ENCODE data around the gene AGBL1.

The AGBL1 gene

GRCh38 chr15:86155551-86155950 is 75.9 kb downstream of the AGBL1 start:
- H3K27ac ChIP-seq (replicated peaks) = no peak overlapping the region
- no peak overlapping the region for H3K4me3 ChIP-seq (replicated peaks; ENCODE audit: insufficient read depth, low read length)
- no peaks in the 10 kb centered on the region for H3K27me3 ChIP-seq (ENCODE audit: insufficient read depth, poor library complexity, severe bottlenecking)
- TF ChIP-seq REST (IDR thresholded peaks at IDR 0.05; ENCODE audit: insufficient replicate concordance, low read depth) (no peak), POLR2AphosphoS5 (IDR thresholded peaks at IDR 0.05; ENCODE audit: low read depth) (no peak)
- no peak for DNase-seq (ENCODE audit: low read depth in 1 of 2, low spot score in 1 of 2)

GRCh38 chr15:86157606-86158293 is 78.1 kb downstream of the AGBL1 start:
- Histone ChIP-seq H3K27me3 (ENCODE audit: insufficient read depth, poor library complexity, severe bottlenecking) (no peaks in the 10 kb centered on the region), H3K4me3 (replicated peaks; ENCODE audit: insufficient read depth, low read length) (no peak overlapping the region), H3K27ac (replicated peaks) (no peak overlapping the region)
- DNase-seq (ENCODE audit: low read depth in 1 of 2, low spot score in 1 of 2) = no peak
- TF ChIP-seq CTCF (IDR thresholded peaks at IDR 0.05; ENCODE audit: insufficient read depth, low read length) = no peak
- TF ChIP-seq REST (IDR thresholded peaks at IDR 0.05; ENCODE audit: insufficient replicate concordance, low read depth) = no peak
- TF ChIP-seq GABPA (IDR thresholded peaks at IDR 0.05; ENCODE audit: low read depth) = no peak
- TF ChIP-seq POLR2AphosphoS5 (IDR thresholded peaks at IDR 0.05; ENCODE audit: low read depth) = no peak

GRCh38 chr15:86159468-86159867 is 79.8 kb downstream of the AGBL1 start:
- DNase-seq (ENCODE audit: low read depth in 1 of 2, low spot score in 1 of 2) = no peak
- Histone ChIP-seq H3K4me3 (replicated peaks; ENCODE audit: insufficient read depth, low read length) (no peak overlapping the region), H3K27ac (replicated peaks) (no peak overlapping the region), H3K27me3 (ENCODE audit: insufficient read depth, poor library complexity, severe bottlenecking) (no peaks in the 10 kb centered on the region)
- no peak for TF ChIP-seq POLR2AphosphoS5 (IDR thresholded peaks at IDR 0.05; ENCODE audit: low read depth)
- no peak for TF ChIP-seq REST (IDR thresholded peaks at IDR 0.05; ENCODE audit: insufficient replicate concordance, low read depth)
- no peak for TF ChIP-seq SPI1 (IDR thresholded peaks at IDR 0.05; ENCODE audit: borderline replicate concordance, low read depth)
- no peak for TF ChIP-seq GABPA (IDR thresholded peaks at IDR 0.05; ENCODE audit: low read depth)
- TF ChIP-seq CTCF (IDR thresholded peaks at IDR 0.05; ENCODE audit: insufficient read depth, low read length) = no peak

Data from HL-60 (cell line).